ENCODE data around the gene CCDC184. TPM values are rescaled to one million over a fixed set of nuclear protein-coding genes. Genes with fewer than 3 reads are reported as not detected.
A peak's percentile ranks its signal among the peaks of the same experiment; 100 is the strongest.

Gene CCDC184
- total and polyA plus RNA-seq, 2 donors, result 0.85 to 3.7 TPM

DNA sequence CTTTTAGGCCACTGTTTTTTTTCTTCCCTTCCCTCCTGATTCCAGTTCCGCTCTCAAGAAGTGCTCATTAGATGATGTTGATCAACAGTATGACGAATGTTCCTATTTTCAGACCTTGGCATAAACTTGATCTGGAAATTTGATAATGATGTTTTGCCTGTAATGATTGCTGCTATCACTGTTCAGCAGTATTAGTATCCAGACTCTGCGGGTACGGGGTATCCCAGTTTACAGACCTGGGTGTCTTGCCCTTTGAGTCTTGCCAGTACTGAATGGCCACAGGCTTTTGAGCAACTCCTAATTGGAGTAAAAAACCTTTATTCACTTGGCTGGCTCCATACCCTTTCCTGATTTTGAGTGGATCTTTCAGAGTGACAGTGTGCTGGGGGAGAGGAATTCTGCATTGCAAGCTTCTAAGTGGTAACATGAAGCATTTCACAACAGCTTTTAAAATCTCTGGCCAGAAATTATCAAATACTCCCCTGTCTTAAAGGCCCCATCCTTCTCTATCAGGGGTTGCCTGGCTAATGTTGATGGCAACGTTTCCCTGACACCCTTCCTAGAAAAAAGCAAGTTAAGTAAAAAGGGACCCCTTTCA is 20.2 kb upstream of the CCDC184 start:
- H3K4me3 ChIP-seq (ENCODE audit: low read depth, low read length), result no peak overlapping the region
- H3K4me1 ChIP-seq (ENCODE audit: insufficient read depth), result no peaks in the 10 kb centered on the region
- no peak overlapping the region for H3K27ac ChIP-seq (ENCODE audit: low read depth)
- H3K36me3 ChIP-seq (ENCODE audit: insufficient read depth), result no peaks in the 10 kb centered on the region
- 68% methylated on average over 5 of the region's 5 CpGs for WGBS
- no peak for DNase-seq (ENCODE audit: extremely low spot score)

DNA sequence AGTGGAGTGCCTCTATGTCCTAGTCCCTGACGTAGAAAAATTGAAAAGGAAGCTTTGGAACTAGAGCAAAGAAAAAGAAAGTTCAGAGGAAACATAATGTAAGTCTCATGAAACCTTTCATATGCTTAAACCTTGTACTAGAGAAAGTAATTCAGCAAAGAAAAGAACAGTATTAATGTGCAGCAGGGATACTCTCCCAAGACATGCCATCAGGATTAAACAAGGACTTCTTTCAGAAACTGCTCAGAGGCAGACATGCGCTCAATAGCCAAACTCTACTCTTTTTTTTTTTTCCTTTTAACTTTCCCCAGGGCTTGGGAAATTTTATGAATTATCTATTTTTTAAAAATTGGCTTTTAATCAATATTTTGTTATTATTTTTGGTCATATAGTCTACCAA is 19.0 kb upstream of the CCDC184 start:
- H3K4me1 ChIP-seq (ENCODE audit: insufficient read depth), result no peaks in the 10 kb centered on the region
- no peak overlapping the region for H3K4me3 ChIP-seq (ENCODE audit: low read depth, low read length)
- no peaks in the 10 kb centered on the region for H3K36me3 ChIP-seq (ENCODE audit: insufficient read depth)
- no peak for DNase-seq (ENCODE audit: extremely low spot score)
- WGBS, result 69% methylated on average over 2 of the region's 2 CpGs
- H3K27ac ChIP-seq (ENCODE audit: low read depth), result no peak overlapping the region

DNA sequence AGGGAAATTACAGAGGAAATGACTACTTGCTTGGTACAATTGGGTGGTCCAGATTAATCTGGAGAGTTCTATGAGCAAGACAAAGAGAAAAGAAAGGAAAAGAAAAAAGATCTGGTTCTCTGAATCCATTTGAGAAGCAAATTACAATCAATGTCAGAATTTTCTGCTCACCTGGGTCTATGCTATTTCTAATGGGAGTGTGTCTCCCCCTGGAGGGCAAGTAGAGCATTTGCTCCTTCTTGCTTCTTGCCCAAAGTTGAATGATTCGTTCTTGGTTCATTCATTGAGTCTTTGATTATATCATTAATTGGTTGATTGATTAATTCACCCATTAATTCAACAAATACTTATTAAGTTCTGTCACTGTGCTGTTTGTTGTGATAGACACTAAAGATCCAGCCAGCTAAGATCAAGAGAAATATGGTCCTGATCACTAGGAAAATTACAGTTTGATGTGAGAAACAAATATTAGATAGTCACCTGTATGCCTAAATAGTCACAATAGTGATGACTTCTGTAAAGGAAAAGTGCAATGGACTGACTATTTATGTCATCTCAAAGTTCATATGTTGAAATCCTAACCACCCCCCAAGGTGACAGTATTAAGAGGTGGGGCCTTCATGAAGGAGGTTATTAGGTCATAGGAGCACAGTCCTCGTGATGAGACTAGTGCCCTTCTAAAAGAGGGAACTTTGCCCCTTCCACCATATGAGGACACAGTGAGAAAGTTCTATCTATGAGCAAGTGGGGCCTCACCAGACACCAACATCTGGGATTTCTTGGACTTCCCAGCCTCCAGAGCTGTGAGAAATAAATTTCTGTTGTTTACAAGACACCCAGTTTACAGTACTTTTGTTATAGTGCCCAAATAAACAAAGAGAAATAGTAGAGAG is 18.1 kb upstream of the CCDC184 start:
- Histone ChIP-seq H3K4me1 (ENCODE audit: insufficient read depth) (no peaks in the 10 kb centered on the region), H3K27ac (ENCODE audit: low read depth) (no peak overlapping the region), H3K4me3 (ENCODE audit: low read depth, low read length) (no peak overlapping the region), H3K36me3 (ENCODE audit: insufficient read depth) (no peaks in the 10 kb centered on the region)
- 16% methylated on average over 2 of the region's 2 CpGs for WGBS
- no peak for DNase-seq (ENCODE audit: extremely low spot score)

DNA sequence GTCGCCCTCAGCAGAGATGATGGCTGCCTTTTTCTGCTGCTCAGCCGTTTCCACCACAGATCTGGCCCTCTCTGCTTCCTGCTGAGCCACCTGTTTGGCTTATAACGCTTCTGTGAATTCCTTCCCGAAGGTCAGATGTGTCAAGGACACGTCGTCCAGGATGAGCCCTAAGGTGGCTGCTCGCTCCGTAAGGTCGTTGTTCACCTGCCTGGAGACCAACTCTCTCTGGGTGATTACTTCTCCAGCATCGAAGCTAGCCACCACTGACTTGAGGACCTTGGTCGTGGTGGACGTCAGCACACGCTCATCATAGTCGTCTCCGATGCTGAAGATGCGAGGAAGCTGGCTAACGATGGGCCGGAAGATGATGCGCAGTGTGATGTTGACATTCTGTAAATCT is 14.4 kb upstream of the CCDC184 start:
- Histone ChIP-seq H3K36me3 (ENCODE audit: insufficient read depth) (no peaks in the 10 kb centered on the region), H3K4me3 (ENCODE audit: low read depth, low read length) (no peak overlapping the region), H3K4me1 (ENCODE audit: insufficient read depth) (no peaks in the 10 kb centered on the region), H3K27ac (ENCODE audit: low read depth) (no peak overlapping the region)
- no peak for DNase-seq (ENCODE audit: extremely low spot score)
- WGBS, result 89% methylated on average over 19 of the region's 19 CpGs

DNA sequence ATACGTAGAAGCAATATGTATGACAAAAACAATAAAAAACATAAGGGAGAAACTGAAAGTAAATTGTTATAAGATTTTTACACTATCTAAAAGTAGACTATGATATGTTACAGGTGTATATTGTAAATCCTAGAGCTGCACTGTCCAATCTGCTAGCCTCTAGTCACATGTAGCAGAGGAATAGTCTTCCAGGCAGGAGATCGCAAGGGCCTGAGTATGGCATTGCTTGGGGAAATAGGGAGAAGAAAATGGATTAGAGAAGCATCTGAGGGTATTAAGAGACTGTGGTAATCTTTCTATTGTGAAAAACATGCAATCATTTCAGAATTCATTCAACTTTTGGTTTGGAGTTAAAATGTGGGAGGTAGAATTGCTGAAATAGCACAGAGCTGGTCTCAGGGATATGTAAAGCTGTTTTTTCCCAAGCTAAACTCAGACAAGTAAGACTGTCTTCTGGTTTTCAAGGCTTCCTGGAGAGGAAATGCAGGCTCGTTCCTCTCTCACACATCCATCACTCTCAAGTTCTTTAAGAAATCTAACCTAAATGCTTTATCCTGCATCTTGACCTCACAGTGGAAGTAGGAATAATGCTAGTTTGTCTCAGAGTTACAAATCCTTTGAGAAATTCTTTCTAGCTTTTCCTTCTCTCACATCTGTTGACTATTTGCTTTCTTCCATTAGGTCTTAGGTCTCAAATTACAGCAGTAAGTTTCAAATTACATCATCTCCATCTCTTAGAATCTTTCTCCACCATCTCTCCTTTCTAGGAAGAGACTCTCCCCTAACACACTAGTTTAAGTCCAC is 7.6 kb upstream of the CCDC184 start:
- Histone ChIP-seq H3K4me3 (ENCODE audit: low read depth, low read length) (no peak overlapping the region), H3K27ac (ENCODE audit: low read depth) (no peak overlapping the region), H3K36me3 (ENCODE audit: insufficient read depth) (no peaks in the 10 kb centered on the region), H3K4me1 (ENCODE audit: insufficient read depth) (no peaks in the 10 kb centered on the region)
- DNase-seq (ENCODE audit: extremely low spot score), result no peak
- WGBS, result 53% methylated on average over 3 of the region's 3 CpGs

- Histone ChIP-seq H3K36me3 (ENCODE audit: insufficient read depth) (no peaks in the 10 kb centered on the region), H3K4me1 (ENCODE audit: insufficient read depth) (no peaks in the 10 kb centered on the region), H3K27ac (ENCODE audit: low read depth) (no peak overlapping the region), H3K4me3 (ENCODE audit: low read depth, low read length) (no peak overlapping the region)
- no peak for DNase-seq (ENCODE audit: extremely low spot score)
These were observed 7.1 kb upstream of the CCDC184 start for GRCh38 chr12:48176417-48176751.

DNA sequence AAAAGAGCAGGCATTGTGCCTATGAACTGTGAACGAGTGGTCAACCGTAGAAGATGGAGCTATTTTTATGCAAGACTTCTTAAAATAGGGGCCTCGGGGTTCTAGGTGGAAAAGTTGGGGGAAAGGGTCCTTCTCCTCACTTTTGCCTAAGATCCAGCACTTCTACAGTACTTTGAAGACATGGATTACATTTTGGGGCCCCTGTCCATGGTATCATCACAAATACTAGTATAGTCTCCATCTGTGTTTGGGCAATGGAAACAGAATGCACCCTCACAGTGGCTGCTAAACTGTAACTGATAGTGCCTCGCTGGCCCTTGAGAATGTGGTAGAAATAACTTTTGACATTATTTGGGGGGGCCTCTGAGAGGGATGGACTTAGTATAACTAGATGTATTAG is 5.5 kb upstream of the CCDC184 start:
- H3K4me3 ChIP-seq (ENCODE audit: low read depth, low read length), result no peak overlapping the region
- no peak overlapping the region for H3K27ac ChIP-seq (ENCODE audit: low read depth)
- no peak for DNase-seq (ENCODE audit: extremely low spot score)
- no peaks in the 10 kb centered on the region for H3K36me3 ChIP-seq (ENCODE audit: insufficient read depth)
- H3K4me1 ChIP-seq (ENCODE audit: insufficient read depth), result no peaks in the 10 kb centered on the region
- 72% methylated on average over 4 of the region's 4 CpGs for WGBS

GRCh38 chr12:48179466-48179865 is 4.0 kb upstream of the CCDC184 start:
- DNase-seq (ENCODE audit: extremely low spot score), result no peak
- Histone ChIP-seq H3K36me3 (ENCODE audit: insufficient read depth) (no peaks in the 10 kb centered on the region), H3K4me3 (ENCODE audit: low read depth, low read length) (no peak overlapping the region), H3K27ac (ENCODE audit: low read depth) (no peak overlapping the region), H3K4me1 (ENCODE audit: insufficient read depth) (no peaks in the 10 kb centered on the region)
- WGBS, result 87% methylated on average over 1 of the region's 1 CpG

- no peaks in the 10 kb centered on the region for H3K4me1 ChIP-seq (ENCODE audit: insufficient read depth)
- H3K36me3 ChIP-seq (ENCODE audit: insufficient read depth), result no peaks in the 10 kb centered on the region
- no peak for DNase-seq (ENCODE audit: extremely low spot score)
- no peak overlapping the region for H3K4me3 ChIP-seq (ENCODE audit: low read depth, low read length)
- 90% methylated on average over 1 of the region's 1 CpG for WGBS
- H3K27ac ChIP-seq (ENCODE audit: low read depth), result no peak overlapping the region
These were observed 3.0 kb upstream of the CCDC184 start for GRCh38 chr12:48180424-48180823.

DNA sequence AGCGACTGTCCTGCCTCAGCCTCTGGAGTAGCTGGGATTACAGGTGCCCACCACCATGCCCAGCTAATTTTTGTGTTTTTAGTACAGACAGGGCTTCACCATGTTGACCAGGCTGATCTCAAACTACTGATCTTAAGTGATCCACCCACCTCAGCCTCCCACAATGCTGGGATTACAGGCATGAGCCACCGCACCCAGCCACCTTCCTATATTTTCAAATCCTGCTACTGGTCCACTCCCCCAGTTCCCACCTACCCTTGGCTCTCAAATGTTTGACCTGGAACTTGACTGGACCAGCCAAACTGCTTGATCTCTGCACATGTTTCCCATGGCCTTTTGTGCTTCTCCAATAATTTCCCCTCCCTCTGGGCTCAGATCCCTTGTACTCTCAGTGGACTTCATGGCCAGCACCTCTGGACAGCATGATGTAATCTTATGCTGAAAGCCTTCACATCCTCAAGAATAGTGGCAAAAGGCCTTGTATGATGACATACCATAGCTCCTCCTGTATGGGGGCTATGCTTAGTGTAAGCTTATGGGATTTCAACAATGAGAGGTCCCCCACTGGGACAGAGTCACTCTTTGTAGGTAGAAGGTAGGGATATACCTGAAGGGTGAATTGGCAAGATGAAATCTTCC is 2.5 kb upstream of the CCDC184 start:
- Histone ChIP-seq H3K36me3 (ENCODE audit: insufficient read depth) (no peaks in the 10 kb centered on the region), H3K27ac (ENCODE audit: low read depth) (no peak overlapping the region), H3K4me3 (ENCODE audit: low read depth, low read length) (no peak overlapping the region), H3K4me1 (ENCODE audit: insufficient read depth) (no peaks in the 10 kb centered on the region)
- no peak for DNase-seq (ENCODE audit: extremely low spot score)
- 92% methylated on average over 2 of the region's 2 CpGs for WGBS

DNA sequence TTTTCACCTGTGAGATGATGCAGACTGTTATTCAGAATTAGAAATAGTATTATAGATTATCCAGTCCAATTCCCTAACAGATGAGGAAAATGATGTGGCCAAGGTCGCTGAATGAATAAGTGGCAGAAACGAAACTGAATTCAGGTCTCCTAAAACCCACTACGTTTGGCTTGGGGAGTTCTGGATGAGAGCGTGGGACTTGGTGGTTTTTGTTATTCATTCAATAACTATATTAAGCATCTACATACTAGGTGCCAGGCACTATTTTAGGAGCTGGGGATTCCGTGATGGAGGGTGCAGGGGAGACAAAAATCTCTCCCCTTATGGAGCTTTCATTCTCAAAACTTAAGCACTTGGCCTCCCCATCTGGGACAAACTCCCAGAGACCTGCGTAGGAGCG is 813 bp upstream of the CCDC184 start:
- Histone ChIP-seq H3K27ac (ENCODE audit: low read depth) (no peak overlapping the region), H3K4me1 (ENCODE audit: insufficient read depth) (no peaks in the 10 kb centered on the region), H3K4me3 (ENCODE audit: low read depth, low read length) (peak overlapping the region; percentile 64), H3K36me3 (ENCODE audit: insufficient read depth) (no peaks in the 10 kb centered on the region)
- WGBS, result 11% methylated on average over 7 of the region's 7 CpGs
- no peak for DNase-seq (ENCODE audit: extremely low spot score)

DNA sequence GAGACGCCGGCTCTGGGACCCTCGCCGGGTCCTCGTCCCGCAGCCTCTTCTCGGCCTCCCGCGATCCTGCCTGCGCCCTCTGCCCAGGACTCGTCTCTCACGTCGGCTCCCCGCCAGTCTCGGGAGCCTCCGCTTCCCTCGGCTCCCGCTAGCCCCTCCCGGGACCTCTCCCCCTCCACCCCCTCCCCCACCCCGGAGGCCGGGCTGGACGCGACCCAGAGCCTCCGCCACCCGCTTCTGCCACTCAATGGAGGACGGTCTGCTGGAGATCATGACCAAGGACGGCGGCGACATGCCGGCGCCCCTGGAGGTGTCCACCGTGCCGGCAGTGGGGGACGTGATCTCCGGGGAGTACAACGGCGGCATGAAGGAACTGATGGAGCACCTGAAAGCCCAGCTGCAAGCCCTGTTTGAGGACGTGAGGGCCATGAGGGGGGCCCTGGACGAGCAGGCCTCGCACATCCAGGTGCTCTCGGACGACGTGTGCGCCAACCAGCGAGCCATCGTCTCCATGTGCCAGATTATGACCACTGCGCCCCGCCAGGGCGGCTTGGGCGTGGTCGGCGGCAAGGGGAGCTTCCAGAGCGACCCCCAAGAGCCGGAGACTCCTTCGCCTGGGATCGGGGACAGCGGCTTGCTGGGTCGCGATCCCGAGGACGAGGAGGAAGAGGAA is 568 bp downstream of the CCDC184 start:
- no peak for DNase-seq (ENCODE audit: extremely low spot score)
- no peaks in the 10 kb centered on the region for H3K36me3 ChIP-seq (ENCODE audit: insufficient read depth)
- under 1% methylated on average over 61 of the region's 61 CpGs for WGBS
- H3K4me3 ChIP-seq (ENCODE audit: low read depth, low read length), result peak overlapping the region; percentile 64
- no peak overlapping the region for H3K27ac ChIP-seq (ENCODE audit: low read depth)
- no peaks in the 10 kb centered on the region for H3K4me1 ChIP-seq (ENCODE audit: insufficient read depth)

DNA sequence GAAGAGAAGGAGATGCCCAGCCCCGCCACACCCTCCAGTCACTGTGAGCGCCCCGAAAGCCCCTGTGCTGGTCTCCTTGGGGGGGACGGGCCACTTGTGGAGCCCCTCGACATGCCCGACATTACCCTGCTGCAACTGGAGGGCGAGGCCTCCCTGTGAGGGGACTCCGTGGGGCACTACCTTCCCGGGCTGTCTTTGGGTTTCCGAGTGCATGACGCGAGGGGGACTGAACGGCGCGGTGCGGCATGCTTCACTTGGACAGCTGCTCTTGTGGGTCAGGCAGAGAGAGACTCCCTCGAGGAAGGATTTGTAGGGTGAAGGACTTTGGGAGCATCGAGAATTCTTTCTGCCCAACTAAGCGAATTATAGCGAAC is 1.1 kb downstream of the CCDC184 start:
- no peaks in the 10 kb centered on the region for H3K36me3 ChIP-seq (ENCODE audit: insufficient read depth)
- H3K4me1 ChIP-seq (ENCODE audit: insufficient read depth), result no peaks in the 10 kb centered on the region
- WGBS, result 4% methylated on average over 20 of the region's 20 CpGs
- no peak for DNase-seq (ENCODE audit: extremely low spot score)
- H3K4me3 ChIP-seq (ENCODE audit: low read depth, low read length), result peak overlapping the region; percentile 64
- H3K27ac ChIP-seq (ENCODE audit: low read depth), result no peak overlapping the region

Measured in urinary bladder (tissue), 4 donors.